Kidney (tissue), 14 donors: ENCODE data around the gene GPBP1L1. TPM values are rescaled to one million over a fixed set of nuclear protein-coding genes. Genes with fewer than 3 reads are reported as not detected.

ENCODE experiments used
- DNase-seq, 5 donors: peaks; one replicate each; pipeline ENCODE4 v3.0.0-alpha.2; 2013 to 2020
- FAIRE-seq: peaks from 2 replicates; lab custom pipeline; 2012; peaks lifted over from hg19 to GRCh38; lab: Jason Lieb, UNC
- H3K27ac ChIP-seq, 2 donors: one replicate each; pipeline ENCODE4 v1.7.0; 2013; ENCODE audit warnings: low read depth in 2 of 2, low read length in 2 of 2, inconsistent platforms in 1 of 2
- H3K27me3 ChIP-seq: one replicate; pipeline ENCODE4 v1.7.1; 2013; ENCODE audit warnings: low read length, inconsistent platforms; ENCODE audit not compliant: control insufficient read depth, insufficient read depth
- H3K36me3 ChIP-seq, 3 donors: one replicate each; pipeline versions ENCODE4 v1.7.0 to v1.7.1; 2013; ENCODE audit warnings: low read length in 3 of 3, control low read depth in 1 of 3, inconsistent platforms in 1 of 3; ENCODE audit not compliant: insufficient read depth in 3 of 3, control insufficient read depth in 2 of 3
- H3K4me1 ChIP-seq, 3 donors: one replicate each; pipeline versions ENCODE4 v1.7.0 to v1.7.1; 2013; ENCODE audit warnings: low read length in 3 of 3, inconsistent platforms in 1 of 3, low read depth in 1 of 3; ENCODE audit not compliant: control insufficient read depth in 2 of 3, insufficient read depth in 2 of 3
- H3K4me3 ChIP-seq, 3 donors: one replicate each; pipeline versions ENCODE4 v1.7.0 to v1.8.1; 2013; ENCODE audit warnings: low read length in 3 of 3, control low read depth in 1 of 3, inconsistent platforms in 1 of 3
- H3K9ac ChIP-seq, 3 donors: one replicate each; pipeline versions ENCODE4 v1.7.0 to v1.7.1; 2013; ENCODE audit warnings: low read length in 3 of 3, control low read depth in 1 of 3, inconsistent platforms in 1 of 3
- H3K9me3 ChIP-seq, 3 donors: one replicate each; pipeline versions ENCODE4 v1.7.0 to v1.7.1; 2013; ENCODE audit warnings: low read length in 3 of 3, control low read depth in 1 of 3, inconsistent platforms in 1 of 3; ENCODE audit not compliant: control insufficient read depth in 2 of 3, insufficient read depth in 1 of 3
- intact Hi-C: fragments of 100-400 bp; cut with DNase I; formaldehyde crosslinking; loops from one replicate; pipeline ENCODE4 v1.11.1; 2022
- polyA plus RNA-seq: library from polyadenylated mRNA; stranded (reverse); fragments of 350-450 nt; fragmentation: Illumina TruSeq; extraction: RNeasy Lipid Tissue Mini Kit (QIAGEN cat#74804); gene quantifications from one replicate; pipeline ENCODE4 v1.2.3, GENCODE V29; 2014; ENCODE audit warnings: low read depth, low replicate concordance; ENCODE audit not compliant: insufficient read depth
- total RNA-seq: library from RNA; stranded (reverse); fragmentation: NEBNext Ultra II Directional; extraction: Animal tissue kit (Norgen Biotek cat#: 25700); gene quantifications from one replicate; pipeline ENCODE4 v1.2.1, GENCODE V29; 2021
- TF ChIP-seq, protein P1 (sequence below): IDR thresholded peaks from 3 replicates; pipeline ENCODE4 v1.5.1; 2012; ENCODE audit warnings: mild to moderate bottlenecking, moderate library complexity, borderline replicate concordance; ENCODE audit not compliant: insufficient read depth; ENCODE audit errors: extremely low read depth
- donor health status: control.
- donor health status: control.
- donor health status: control.
- donor health status: control.
- donor health status: control.
- donor health status: DM: yes; HTN: yes; CAD: no.
- donor health status: Normal renal cell carcinoma (clear cell type).

The GPBP1L1 gene
- total and polyA plus RNA-seq, 2 donors from 2014 or later: 59.1 to 146 TPM

DNA sequence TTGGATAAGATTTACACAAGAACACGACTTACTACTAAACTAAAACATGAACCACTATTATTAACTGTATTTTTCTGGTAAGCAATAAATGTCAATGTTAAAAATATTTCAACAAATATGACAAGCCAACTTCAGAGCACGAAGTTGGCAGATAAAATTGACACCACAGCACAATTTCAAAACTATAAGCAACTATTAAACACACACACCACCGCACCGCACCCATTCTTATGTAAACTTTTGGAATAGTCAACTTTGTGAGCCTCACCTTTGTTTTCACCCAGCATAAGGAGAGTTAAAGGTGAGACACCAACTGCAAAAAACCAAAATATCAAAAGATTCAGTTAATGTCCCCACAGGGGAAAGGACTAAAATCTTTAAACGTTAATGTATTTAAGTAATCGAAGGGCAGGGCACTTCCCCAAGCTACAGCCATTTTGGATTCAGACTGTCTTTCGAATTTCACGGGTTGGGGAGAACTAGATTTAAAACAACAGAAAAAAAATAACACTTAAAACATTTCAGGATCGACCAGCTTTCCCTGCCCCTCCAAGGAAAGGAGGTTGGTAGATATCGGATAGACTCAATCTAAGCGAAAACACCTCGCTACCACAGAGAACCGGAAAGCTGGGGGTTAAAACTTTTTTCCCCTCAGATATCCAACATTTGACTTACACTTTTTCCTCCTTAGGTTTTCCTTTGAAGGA, 872 bp downstream of the GPBP1L1 start:
- Histone ChIP-seq H3K36me3 (no peaks in the 10 kb centered on the region), H3K4me1 (peaks cover 3 to 10% (median 4%) of the 10 kb centered on the region in 3 donors), H3K27me3 (no peaks in the 10 kb centered on the region), H3K4me3 (peak overlapping the region; percentile 91 to 99 (median 92)), H3K27ac (peak overlapping the region; percentile 97), H3K9me3 (no peaks in the 10 kb centered on the region), H3K9ac (peak overlapping the region; percentile 88 to 100 (median 98))
- DNase-seq: no peak
- intact Hi-C loops: no loop called here
- no peak for FAIRE-seq
- TF ChIP-seq, protein P1, sequence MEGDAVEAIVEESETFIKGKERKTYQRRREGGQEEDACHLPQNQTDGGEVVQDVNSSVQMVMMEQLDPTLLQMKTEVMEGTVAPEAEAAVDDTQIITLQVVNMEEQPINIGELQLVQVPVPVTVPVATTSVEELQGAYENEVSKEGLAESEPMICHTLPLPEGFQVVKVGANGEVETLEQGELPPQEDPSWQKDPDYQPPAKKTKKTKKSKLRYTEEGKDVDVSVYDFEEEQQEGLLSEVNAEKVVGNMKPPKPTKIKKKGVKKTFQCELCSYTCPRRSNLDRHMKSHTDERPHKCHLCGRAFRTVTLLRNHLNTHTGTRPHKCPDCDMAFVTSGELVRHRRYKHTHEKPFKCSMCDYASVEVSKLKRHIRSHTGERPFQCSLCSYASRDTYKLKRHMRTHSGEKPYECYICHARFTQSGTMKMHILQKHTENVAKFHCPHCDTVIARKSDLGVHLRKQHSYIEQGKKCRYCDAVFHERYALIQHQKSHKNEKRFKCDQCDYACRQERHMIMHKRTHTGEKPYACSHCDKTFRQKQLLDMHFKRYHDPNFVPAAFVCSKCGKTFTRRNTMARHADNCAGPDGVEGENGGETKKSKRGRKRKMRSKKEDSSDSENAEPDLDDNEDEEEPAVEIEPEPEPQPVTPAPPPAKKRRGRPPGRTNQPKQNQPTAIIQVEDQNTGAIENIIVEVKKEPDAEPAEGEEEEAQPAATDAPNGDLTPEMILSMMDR: no peak

- intact Hi-C loops: no loop called here
- TF ChIP-seq, protein P1: no peak
- no peaks in the 10 kb centered on the region for H3K27me3 ChIP-seq
- no peak for FAIRE-seq
- no peak overlapping the region for H3K27ac ChIP-seq
- peaks cover 3 to 12% (median 4%) of the 10 kb centered on the region in 3 donors for H3K4me1 ChIP-seq
- H3K4me3 ChIP-seq: peak overlapping the region in 2 of 3 donors; percentile 19 to 99
- no peaks in the 10 kb centered on the region for H3K36me3 ChIP-seq
- no peaks in the 10 kb centered on the region for H3K9me3 ChIP-seq
- DNase-seq: no peak
- peak overlapping the region in 2 of 3 donors; percentile 0 to 98 for H3K9ac ChIP-seq
Measured at GRCh38 chr1:45684402-45684801, 1.9 kb downstream of the GPBP1L1 start.

DNA sequence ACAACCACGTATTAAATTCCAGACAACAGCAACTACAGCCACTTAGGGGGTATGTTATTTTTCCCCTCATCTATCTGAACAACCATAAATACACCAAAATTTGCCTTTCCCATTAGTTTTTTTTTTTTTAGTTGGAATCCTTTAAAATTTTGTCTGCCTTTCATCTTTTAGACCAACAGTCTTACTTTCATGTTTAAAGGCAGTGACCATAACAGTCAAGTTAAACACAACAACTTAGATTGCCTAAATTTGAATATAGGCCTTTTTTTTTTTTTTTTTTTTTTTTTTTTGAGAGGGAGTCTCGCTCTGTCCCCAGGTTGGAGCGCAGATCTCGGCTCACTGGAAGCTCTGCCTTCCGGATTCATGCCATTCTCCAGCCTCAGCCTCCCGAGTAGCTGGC, 3.4 kb downstream of the GPBP1L1 start:
- peaks cover 3 to 21% (median 6%) of the 10 kb centered on the region in 3 donors for H3K4me1 ChIP-seq
- no peak for FAIRE-seq

More for the DNA sequence above, 3.4 kb downstream of the GPBP1L1 start:
- TF ChIP-seq, protein P1: no peak
- no peaks in the 10 kb centered on the region for H3K27me3 ChIP-seq
- H3K9ac ChIP-seq: no peak overlapping the region
- H3K9me3 ChIP-seq: no peaks in the 10 kb centered on the region
- intact Hi-C loops: no loop called here
- no peak for DNase-seq
- H3K27ac ChIP-seq: no peak overlapping the region
- no peak overlapping the region for H3K4me3 ChIP-seq
- H3K36me3 ChIP-seq: no peaks in the 10 kb centered on the region
